Measurements from ENCODE around the gene ACOX3. TPM values are rescaled to one million over a fixed set of nuclear protein-coding genes. Genes with fewer than 3 reads are reported as not detected.

ACOX3 gene
- total and polyA plus RNA-seq, 9 of the 15 experiments (the other 6 are each of a cell fraction or from before 2014, with no cell fraction given): 0.68 to 7.3 (median 3.7) TPM

DNA sequence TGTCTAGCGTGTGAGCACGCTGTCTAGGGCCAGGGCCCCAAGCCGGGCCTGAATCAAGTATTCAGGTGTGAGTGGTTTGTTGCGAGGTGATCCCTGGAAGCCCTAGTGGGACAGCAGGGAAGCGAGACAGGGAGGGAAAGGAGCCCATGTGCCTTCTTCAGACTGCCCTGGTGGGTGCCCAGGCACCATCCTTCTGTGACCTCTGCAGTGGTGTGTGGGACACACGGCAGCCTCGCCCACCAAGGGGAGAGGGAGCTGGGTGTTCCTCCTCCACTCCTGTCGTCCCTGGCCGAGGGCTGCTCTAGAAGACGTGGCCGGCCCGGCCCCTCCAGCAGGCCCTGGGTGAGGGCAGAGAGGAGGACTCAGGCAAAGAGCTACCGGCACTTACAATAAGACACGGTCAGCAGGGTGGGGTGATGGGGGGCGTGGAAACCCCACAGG is 123.6 kb downstream of the ACOX3 start (continued):
- TF ChIP-seq, protein P1, sequence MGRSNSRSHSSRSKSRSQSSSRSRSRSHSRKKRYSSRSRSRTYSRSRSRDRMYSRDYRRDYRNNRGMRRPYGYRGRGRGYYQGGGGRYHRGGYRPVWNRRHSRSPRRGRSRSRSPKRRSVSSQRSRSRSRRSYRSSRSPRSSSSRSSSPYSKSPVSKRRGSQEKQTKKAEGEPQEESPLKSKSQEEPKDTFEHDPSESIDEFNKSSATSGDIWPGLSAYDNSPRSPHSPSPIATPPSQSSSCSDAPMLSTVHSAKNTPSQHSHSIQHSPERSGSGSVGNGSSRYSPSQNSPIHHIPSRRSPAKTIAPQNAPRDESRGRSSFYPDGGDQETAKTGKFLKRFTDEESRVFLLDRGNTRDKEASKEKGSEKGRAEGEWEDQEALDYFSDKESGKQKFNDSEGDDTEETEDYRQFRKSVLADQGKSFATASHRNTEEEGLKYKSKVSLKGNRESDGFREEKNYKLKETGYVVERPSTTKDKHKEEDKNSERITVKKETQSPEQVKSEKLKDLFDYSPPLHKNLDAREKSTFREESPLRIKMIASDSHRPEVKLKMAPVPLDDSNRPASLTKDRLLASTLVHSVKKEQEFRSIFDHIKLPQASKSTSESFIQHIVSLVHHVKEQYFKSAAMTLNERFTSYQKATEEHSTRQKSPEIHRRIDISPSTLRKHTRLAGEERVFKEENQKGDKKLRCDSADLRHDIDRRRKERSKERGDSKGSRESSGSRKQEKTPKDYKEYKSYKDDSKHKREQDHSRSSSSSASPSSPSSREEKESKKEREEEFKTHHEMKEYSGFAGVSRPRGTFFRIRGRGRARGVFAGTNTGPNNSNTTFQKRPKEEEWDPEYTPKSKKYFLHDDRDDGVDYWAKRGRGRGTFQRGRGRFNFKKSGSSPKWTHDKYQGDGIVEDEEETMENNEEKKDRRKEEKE (IDR thresholded peaks at IDR 0.05; ENCODE audit: borderline replicate concordance in 1 of 2, control insufficient read depth in 1 of 2, low read depth in 2 of 2, low read length in 1 of 2): no peak
- TF ChIP-seq ESRRA (IDR thresholded peaks at IDR 0.05; ENCODE audit: borderline replicate concordance, low read depth): no peak

Small RNAs within 50 kb of the gene (small RNA-seq; reads per million reads assigned to genes)
- 20.3 reads per million, percentile 97 among the genes with 10 or more reads in this experiment for gene RNA5SP152

Other genes starting within 250 kb of the ACOX3 start
- gene SH3TC1, start 241.4 kb downstream of the ACOX3 start, total RNA-seq (2014; rRNA removed): 1.5 and 1.7 TPM in 2 replicates
- gene SH3TC1, start 241.4 kb downstream of the ACOX3 start, total RNA-seq (2014; rRNA removed; fragmentation: Illumina TruSeq; extraction: Trizol): 0.32 and 0.55 TPM in 2 replicates
- 0.41 and 0.51 TPM in 2 replicates for gene SH3TC1, start 241.4 kb downstream of the ACOX3 start, total RNA-seq (2015; rRNA removed; fragmentation: Illumina TruSeq; extraction: Trizol)
- gene SH3TC1, start 241.4 kb downstream of the ACOX3 start, total RNA-seq (2021): 1.1 and 2.1 TPM in 2 replicates
- 0.38 and 0.46 TPM in 2 replicates for gene SH3TC1, start 241.4 kb downstream of the ACOX3 start, polyA plus RNA-seq (2011; rRNA removed)
- gene SH3TC1, start 241.4 kb downstream of the ACOX3 start, polyA plus RNA-seq (2014; fragmentation: Illumina TruSeq; extraction: Trizol): 0.46 and 0.87 TPM in 2 replicates
- gene SH3TC1, start 241.4 kb downstream of the ACOX3 start, polyA plus RNA-seq (2014; fragmentation: Nextera tagmentation; extraction: Ambion mirVana): under 1 TPM in 1 of 2 experiments, not detected in 1; 0.04 TPM
- 0.45 and 0.88 TPM in 2 replicates for gene SH3TC1, start 241.4 kb downstream of the ACOX3 start, polyA plus RNA-seq (2014; rRNA removed)
- not detected in 2 replicates for gene HTRA3, start 171.0 kb downstream of the ACOX3 start, total RNA-seq (2014; rRNA removed)
- not detected in 2 replicates for gene HTRA3, start 171.0 kb downstream of the ACOX3 start, total RNA-seq (2014; rRNA removed; fragmentation: Illumina TruSeq; extraction: Trizol)
- not detected in 2 replicates for gene HTRA3, start 171.0 kb downstream of the ACOX3 start, total RNA-seq (2015; rRNA removed; fragmentation: Illumina TruSeq; extraction: Trizol)
- 0.16 TPM in 1 of 2 replicates, not detected in the other for gene HTRA3, start 171.0 kb downstream of the ACOX3 start, total RNA-seq (2021)
- 0.04 and 0.18 TPM in 2 replicates for gene HTRA3, start 171.0 kb downstream of the ACOX3 start, polyA plus RNA-seq (2011; rRNA removed)
- gene HTRA3, start 171.0 kb downstream of the ACOX3 start, polyA plus RNA-seq (2014; fragmentation: Illumina TruSeq; extraction: Trizol): 0.07 TPM in 1 of 2 replicates, not detected in the other
- not detected for gene HTRA3, start 171.0 kb downstream of the ACOX3 start, polyA plus RNA-seq (2014; fragmentation: Nextera tagmentation; extraction: Ambion mirVana)
- not detected in 2 replicates for gene HTRA3, start 171.0 kb downstream of the ACOX3 start, polyA plus RNA-seq (2014; rRNA removed)
- 14.1 and 15.6 TPM in 2 replicates for gene TRMT44, start 54 bp upstream of the ACOX3 start, total RNA-seq (2014; rRNA removed)
- 8.6 and 10.0 TPM in 2 replicates for gene TRMT44, start 54 bp upstream of the ACOX3 start, total RNA-seq (2014; rRNA removed; fragmentation: Illumina TruSeq; extraction: Trizol)
- gene TRMT44, start 54 bp upstream of the ACOX3 start, total RNA-seq (2015; rRNA removed; fragmentation: Illumina TruSeq; extraction: Trizol): 10.2 and 10.3 TPM in 2 replicates
- gene TRMT44, start 54 bp upstream of the ACOX3 start, total RNA-seq (2021): 17.3 and 18.6 TPM in 2 replicates
- gene TRMT44, start 54 bp upstream of the ACOX3 start, polyA plus RNA-seq (2011; rRNA removed): 8.9 and 9.6 TPM in 2 replicates
- 7.8 and 8.7 TPM in 2 replicates for gene TRMT44, start 54 bp upstream of the ACOX3 start, polyA plus RNA-seq (2014; fragmentation: Illumina TruSeq; extraction: Trizol)
- 1 to 10 TPM; 1.2 to 2.1 TPM for gene TRMT44, start 54 bp upstream of the ACOX3 start, polyA plus RNA-seq (2014; fragmentation: Nextera tagmentation; extraction: Ambion mirVana)
- gene TRMT44, start 54 bp upstream of the ACOX3 start, polyA plus RNA-seq (2014; rRNA removed): 12.5 and 13.2 TPM in 2 replicates
- gene GPR78, start 139.7 kb upstream of the ACOX3 start, total RNA-seq (2014; rRNA removed): 0.04 TPM in 1 of 2 replicates, not detected in the other
- gene GPR78, start 139.7 kb upstream of the ACOX3 start, total RNA-seq (2014; rRNA removed; fragmentation: Illumina TruSeq; extraction: Trizol): not detected in 2 replicates
- gene GPR78, start 139.7 kb upstream of the ACOX3 start, total RNA-seq (2015; rRNA removed; fragmentation: Illumina TruSeq; extraction: Trizol): 0.07 TPM in 1 of 2 replicates, not detected in the other
- gene GPR78, start 139.7 kb upstream of the ACOX3 start, total RNA-seq (2021): 0.09 and 0.16 TPM in 2 replicates
- 0.13 TPM in 1 of 2 replicates, not detected in the other for gene GPR78, start 139.7 kb upstream of the ACOX3 start, polyA plus RNA-seq (2011; rRNA removed)
- gene GPR78, start 139.7 kb upstream of the ACOX3 start, polyA plus RNA-seq (2014; fragmentation: Illumina TruSeq; extraction: Trizol): 0.06 TPM in 1 of 2 replicates, not detected in the other
- gene GPR78, start 139.7 kb upstream of the ACOX3 start, polyA plus RNA-seq (2014; fragmentation: Nextera tagmentation; extraction: Ambion mirVana): not detected
- gene GPR78, start 139.7 kb upstream of the ACOX3 start, polyA plus RNA-seq (2014; rRNA removed): 0.04 and 0.08 TPM in 2 replicates
- gene CPZ, start 152.0 kb upstream of the ACOX3 start, total RNA-seq (2014; rRNA removed): 0.41 and 1.1 TPM in 2 replicates
- 0.58 and 0.67 TPM in 2 replicates for gene CPZ, start 152.0 kb upstream of the ACOX3 start, total RNA-seq (2014; rRNA removed; fragmentation: Illumina TruSeq; extraction: Trizol)
- 2.1 and 2.2 TPM in 2 replicates for gene CPZ, start 152.0 kb upstream of the ACOX3 start, total RNA-seq (2015; rRNA removed; fragmentation: Illumina TruSeq; extraction: Trizol)
- 1.5 and 1.6 TPM in 2 replicates for gene CPZ, start 152.0 kb upstream of the ACOX3 start, total RNA-seq (2021)
- gene CPZ, start 152.0 kb upstream of the ACOX3 start, polyA plus RNA-seq (2011; rRNA removed): 0.60 and 2.0 TPM in 2 replicates
- gene CPZ, start 152.0 kb upstream of the ACOX3 start, polyA plus RNA-seq (2014; fragmentation: Illumina TruSeq; extraction: Trizol): 0.68 and 1.4 TPM in 2 replicates
- under 1 TPM in 1 of 2 experiments, not detected in 1; 0.06 TPM for gene CPZ, start 152.0 kb upstream of the ACOX3 start, polyA plus RNA-seq (2014; fragmentation: Nextera tagmentation; extraction: Ambion mirVana)
- gene CPZ, start 152.0 kb upstream of the ACOX3 start, polyA plus RNA-seq (2014; rRNA removed): 1.1 TPM in 2 replicates

Data from K562 (cell line).